Measurements from ENCODE around the gene NDST1. TPM values are rescaled to one million over a fixed set of nuclear protein-coding genes. Genes with fewer than 3 reads are reported as not detected.
"Not testable (repeated sequence)": the region's sequence is repeated elsewhere in the genome, so short reads cannot be mapped to it uniquely, and the experiment has no call there.

NDST1 gene
- total RNA-seq, 1 donor from 2014 or later = 73.7 TPM

DNA sequence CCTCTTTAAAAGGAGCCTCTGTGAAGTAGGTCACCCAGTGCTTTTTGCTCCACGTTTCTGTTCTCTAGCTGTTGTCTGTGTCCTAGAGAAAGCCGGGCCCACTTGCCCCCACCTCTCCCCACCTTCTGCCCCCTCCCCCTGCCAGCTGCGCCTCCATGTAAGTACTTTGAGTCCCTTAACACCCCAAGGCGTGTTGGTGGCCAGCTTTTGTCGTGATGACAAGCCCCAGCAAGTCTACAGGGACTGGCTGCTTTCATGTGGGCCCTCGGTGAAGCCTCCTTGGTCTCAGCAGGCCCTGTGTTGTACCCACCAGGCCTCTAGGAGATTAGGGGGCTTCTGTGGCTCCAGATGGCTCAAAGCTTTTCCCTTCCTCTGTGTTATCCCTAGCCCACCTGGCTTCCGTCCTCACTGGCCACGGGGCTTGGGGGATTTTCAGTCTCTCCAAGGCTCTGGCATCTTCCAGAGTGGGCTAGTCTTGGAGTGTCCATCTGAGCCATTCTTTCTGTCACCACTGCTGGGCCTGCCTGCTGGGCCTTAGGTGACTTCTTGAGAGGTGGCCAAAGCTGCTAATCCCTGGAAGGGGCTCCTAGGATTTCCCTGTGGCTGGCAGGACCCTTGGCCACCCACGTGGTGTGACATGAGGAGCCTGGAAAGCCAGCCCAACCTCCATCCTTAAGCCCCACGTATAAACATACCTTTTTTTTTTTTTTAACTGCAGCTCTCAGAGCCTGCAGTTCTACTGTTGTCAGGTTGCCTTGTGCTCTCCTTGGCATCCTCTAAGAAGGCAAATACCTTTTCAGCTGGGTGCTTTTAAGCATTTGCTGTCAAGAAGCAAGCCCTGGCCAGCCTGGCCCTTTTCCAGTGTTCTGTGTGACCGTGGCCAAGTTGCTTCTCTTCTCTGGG is 1.1 kb upstream of the NDST1 start:
- no peak for DNase-seq (ENCODE audit: low read depth)

DNA sequence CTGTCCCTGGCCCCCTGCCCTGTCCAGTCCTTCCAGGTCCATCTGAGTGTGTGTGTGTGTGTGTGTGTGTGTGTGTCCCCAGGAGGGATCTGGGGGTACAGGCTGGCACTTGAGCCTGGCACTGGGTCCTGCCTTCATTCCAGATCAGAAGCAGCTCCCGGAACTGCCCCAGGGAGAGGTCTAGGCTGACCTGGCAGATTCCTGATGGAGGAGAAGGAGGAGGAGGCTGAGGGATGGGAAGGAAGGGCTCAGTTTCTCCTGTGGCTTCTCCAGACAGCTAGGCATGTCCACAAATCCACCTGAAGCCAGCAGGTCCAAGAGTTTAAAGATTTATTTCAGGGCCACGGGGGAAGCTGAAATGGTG is 328 bp downstream of the NDST1 start:
- no peak for DNase-seq (ENCODE audit: low read depth)

DNA sequence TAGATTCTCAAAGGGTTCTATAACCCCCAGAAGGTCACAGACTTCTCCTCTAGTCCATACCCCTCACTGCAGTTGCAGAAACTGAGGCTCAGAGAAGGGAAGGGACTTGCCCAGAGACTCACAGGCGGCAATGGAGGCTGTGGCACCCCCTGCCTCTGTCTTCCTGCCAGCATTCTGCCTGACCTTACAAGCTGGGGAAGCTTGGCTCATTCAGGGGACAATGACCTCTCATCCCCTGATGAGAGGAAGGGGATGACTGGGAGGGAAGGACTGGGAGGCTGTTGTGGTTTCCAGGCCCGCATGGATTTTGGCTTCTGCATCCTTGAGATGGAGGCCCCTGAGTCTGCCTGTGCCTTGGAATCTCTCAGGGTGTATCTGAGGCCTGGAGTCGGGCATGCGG is 897 bp downstream of the NDST1 start:
- no peak for DNase-seq (ENCODE audit: low read depth)

DNA sequence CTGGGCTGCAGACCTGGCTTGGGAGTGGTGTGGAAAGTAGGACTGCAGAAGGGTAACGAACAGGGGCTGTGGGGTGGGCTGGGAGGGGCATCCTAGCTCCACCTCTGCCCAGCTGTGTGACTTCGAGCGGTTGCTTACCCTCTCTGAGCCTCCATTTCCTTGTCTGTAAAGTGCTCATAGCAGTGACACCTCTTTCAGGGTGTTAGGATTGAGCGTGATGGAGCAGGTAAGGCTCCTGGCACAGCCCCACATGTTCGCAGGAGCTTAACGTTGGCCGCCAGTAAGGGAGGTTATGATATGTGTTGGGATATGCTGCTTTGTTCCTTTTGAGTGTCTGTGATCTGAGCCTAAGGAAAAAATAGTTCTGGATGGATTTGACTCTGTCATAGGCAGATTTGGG is 2.1 kb downstream of the NDST1 start:
- DNase-seq (ENCODE audit: low read depth) = no peak

DNA sequence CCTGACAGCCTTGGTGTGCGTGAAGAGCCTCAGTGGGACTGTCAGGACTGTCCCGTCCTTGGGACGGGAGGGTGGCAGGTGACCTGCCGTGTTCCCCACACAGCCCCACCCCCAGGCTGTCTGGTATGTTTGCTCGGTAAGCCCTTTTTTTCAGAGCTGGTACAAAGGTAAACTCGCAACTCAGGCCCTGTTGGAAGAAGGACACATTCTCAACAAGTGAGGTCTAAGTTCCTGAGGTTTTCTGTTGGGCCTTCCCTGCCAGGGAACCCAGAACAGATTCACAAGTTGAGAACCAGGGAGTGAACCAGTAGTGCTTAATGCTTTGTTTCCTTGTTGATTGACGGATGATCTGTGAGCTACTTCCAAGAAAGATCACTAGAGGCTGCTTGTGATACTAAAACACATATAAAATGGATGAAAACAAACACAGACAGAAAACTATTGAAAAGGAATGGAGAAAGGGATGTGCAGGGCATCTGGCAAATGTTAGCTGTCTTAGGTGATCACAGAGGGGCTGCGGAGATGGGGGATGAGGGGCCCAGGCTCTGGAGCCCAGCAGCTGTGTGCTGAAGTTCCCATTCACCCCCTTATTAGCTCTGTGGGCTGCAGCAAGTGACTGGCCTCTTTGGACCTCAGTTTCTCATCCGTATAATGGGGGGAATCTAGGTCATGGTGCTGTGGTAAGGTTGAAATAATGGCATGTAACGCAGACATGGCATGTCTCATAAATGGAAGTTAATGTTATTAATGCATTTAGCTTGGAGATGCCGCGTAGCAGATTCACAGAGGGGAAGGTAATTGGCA is 2.7 kb downstream of the NDST1 start:
- DNase-seq (ENCODE audit: low read depth) = no peak

DNA sequence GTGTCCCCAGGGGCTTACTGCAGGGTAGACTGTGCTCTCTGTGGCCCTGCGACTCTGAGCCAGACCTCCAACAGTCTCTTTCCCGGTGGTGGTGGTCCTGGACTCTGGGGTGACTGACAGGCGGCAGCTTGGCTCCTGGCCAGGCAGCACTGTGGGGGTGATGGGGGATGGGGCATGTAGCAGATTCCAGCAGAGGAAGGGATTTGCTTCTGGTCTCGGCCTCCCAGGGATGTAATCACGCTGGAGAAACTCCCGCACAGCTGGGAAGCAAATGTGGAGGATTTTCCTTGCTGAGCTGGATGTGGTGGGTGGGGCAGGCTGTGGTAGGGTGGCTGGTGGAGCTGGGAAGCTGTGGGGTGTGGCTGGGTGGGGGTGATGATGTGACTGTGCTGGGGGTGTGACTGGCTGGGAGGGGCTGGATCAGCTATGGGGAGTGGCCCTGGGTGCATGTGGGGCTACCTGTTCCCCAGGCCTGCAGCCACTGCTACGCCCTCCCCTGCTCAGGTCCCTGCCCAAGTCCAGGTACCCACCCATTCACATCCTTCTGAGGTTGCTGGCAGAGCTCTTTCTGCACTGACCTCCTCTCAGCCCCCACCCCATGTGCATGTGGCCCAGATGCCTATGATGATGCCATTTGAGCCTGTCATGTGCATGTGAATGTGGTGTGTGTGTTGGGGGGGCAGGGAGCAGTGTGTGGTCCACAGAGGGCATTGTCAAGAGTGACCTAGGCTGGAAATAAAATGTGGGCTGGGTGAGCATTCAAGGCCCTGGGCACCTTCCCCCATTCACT is 3.8 kb downstream of the NDST1 start:
- DNase-seq (ENCODE audit: low read depth) = peak; percentile 89

DNA sequence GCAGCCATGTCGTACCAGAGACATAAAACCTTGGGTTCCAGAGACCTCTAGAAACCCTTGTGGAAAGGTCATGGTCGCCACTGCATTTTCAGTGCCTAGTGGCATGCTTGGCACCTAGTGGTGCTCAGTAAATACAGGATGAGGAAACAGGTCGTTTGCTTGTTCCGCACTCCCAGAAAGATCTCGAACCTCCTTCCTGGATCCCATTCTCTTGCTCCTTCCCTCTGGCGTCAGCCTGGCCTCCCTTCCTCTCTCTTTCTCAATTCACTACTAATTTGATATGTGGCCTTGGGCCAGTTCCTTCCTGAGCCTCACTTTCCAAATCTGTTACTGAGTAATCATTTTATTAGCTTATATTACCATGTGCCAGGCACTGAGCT is 4.4 kb downstream of the NDST1 start:
- no peak for DNase-seq (ENCODE audit: low read depth)

DNA sequence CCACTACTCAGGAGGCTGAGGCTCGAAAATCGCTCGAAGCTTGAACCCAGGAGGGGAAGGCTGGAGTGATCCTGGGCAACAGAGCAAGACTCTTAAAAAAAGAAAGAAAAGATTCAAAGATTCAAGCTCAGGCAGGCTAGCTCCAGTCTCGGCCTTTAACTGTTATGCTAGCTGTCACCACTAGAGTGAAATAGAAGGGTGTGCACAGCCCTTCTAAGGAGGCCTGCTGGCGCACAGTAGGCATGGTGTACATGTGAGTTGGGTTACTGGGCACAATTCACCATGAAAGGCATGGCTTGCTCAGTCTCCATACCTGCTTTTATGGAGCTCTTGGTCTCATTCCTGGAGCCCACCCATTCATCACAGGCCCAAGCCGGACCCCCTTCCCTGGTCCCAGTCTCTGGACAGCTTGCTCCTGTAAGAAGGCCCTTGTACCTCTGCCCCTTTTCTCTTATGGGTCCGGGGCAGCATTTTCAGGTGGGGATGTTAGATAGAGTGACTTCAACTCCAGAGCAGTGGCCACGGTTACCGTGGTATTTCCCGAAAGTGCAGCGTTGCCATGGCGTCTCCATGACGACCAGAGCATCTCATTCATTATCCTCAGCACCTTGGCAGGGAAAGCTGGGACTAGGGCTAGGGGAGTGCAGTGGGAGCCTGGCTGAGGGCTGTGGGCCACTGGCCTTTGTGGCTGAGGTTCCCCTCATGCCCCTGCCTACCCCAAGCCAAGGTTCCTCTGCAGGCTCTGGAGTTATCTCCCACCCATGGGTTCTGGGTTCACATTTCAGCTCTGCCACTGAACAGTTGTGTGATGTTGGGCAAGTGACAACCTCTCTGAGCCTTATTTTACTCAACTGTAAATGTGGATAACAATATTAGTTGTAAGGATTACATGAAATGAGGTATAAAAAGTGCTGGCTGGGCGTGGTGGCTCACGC is 5.7 kb downstream of the NDST1 start:
- DNase-seq (ENCODE audit: low read depth) = no peak

DNA sequence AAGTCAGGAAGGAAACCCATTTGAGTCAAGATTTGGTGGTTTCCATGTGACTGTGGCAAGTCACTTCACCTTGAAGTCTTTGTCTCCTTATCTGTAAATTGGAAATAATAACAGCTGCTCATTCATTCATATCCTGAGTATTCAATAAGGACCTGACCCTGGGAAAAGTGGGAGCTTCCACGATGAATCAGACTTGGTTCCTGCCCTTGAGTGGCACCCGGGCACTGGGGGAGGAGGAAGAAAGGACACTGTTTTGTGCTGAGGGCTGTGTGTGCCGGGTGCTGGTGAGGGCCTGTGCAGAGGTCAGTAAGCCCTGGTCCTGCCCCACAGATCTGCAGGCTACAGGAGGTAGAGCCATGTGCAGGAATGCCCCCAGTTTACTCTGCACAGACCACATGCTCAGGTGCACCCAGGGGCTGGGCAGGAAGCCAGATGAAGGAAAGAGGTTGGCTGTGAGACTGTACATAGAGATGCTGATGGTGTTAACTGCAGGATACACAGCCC is 6.8 kb downstream of the NDST1 start:
- peak; percentile 58 for DNase-seq (ENCODE audit: low read depth)

DNA sequence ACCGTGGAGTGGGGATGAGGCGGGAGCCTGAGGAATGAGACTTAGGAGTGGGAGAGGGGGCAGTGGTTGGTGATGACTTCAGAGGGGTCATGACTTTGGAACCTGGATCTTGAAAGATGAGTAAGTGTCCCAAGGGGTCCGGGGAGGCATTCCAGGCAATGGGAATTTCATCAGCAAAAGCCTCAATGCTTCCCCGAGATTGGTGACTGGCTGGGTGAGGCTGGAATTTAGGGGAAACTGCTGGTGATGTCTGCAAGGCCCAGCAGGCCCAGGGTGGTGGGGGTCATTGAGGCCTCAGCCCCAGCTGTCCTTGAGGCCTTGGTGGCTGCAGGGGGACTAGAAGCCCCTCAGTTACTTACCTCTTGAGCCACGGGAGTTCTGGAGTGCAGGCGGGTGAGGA is 7.5 kb downstream of the NDST1 start:
- DNase-seq (ENCODE audit: low read depth) = peak; percentile 58

DNA sequence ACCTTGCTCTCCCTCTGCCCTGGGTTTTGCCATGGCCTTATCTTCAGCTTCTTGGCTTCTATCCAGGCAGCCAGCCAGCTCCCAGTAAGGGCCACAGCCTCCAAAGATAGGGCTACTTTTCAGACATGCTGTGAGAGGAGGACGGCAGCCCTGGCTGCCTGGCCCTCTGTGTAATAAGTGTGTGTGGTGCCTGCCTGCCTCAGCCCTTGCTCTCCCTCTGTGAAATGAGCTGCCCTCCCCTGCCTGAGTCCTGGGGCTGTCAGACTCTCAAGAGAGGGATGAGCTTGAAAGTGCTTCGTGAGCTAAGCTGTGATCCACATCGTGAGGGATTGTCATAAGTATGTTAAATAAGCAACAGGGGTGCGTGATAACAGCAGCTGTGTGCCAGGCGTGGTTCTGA is 8.1 kb downstream of the NDST1 start:
- DNase-seq (ENCODE audit: low read depth) = peak; percentile 58

DNA sequence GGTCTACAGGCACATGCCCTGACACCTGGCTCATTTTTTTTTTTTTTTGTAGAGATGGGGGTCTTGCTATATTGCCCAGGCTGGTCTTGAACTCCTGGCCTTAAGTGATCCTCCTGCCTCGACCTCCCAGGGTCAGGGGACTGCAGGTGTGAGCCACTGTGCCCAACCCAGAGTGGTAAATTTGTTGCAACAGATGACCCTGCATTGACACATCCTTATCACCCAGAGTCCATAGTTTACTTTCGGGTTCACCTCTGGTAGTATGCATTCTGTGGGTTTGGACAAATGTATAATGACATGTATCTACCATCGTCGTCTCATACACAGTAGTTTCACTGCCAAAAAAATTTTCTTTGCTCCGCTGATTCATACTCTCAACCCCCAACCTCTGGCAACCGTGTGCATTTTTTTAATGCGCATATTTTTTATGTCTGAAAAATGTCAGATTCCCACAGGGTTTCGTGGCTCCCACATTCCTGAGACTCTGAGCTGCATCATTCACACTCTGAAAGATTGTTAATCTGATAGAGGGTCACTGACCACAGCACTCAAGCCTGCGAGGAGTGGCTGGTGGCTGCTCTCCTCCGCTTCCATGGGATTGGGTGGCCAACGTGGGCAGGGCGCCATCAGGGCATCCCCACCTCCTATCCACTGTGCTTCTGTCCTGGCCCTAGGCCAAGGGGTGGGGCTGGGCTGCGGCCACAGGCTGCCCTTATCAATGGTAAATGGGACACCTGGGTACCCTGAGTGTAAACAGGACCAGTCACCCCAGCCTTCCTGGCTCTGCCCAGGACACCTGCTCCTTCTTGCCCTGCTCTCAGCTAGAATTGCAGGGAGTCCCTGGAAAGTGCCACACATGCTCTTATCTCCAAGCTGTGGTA is 9.6 kb downstream of the NDST1 start:
- DNase-seq (ENCODE audit: low read depth) = peak; percentile 82

DNA sequence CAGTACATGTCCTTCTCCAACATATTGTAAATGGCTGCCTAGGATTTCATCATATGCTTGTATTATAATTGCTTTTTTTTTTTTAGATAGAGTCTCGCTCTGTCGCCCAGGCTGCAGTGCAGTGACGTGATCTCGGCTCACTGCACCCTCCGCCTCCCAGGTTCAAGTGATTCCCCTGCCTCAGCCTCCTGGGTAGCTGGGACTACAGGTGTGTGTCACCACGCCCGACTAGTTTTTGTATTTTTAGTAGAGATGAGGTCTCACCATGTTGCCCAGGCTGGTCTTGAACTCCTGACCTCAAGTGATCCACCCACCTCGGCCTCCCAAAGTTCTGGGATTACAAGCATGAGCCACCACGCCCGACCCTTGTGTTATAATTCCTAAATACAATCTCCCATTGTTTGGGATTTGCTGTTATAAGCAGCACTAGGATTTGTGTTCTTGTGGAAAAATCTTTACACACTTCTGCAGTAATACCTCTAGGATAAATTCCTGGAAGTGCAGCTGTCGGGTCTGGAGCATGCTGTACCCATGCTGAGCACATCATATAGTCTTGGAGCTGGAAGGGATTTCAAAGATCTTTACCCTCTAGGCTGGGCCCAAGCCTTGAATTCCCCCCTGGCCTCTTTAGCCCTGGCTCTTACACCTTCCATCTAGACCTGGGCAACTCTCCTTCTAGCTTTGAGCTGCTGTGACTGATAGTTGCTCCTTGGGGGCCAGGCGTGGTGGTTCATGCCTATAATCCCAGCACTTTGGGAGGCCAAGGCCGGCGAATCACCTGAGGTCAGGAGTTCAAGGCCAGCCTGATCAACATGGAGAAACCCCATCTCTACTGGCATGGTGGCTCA is 11.0 kb downstream of the NDST1 start:
- DNase-seq (ENCODE audit: low read depth) = not testable (repeated sequence)

DNA sequence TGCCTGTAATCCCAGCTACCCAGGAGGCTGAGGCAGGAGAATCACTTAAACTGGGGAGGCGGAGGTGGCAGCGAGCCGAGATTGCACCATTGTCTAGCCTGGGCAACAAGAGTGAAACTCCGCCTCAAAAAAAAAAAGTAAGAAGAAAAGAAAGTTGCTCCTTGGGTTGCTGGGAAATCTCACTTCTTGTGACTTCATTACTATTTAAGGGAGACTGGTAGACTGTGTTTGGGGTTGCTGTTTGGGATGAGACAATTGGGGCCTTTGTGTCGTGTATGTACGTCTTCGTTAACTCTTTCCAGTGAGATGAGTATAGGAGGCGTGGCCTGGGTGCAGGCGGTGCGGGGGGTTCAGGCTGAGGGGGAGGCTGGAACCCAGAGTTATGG is 11.6 kb downstream of the NDST1 start:
- no peak for DNase-seq (ENCODE audit: low read depth)

DNA sequence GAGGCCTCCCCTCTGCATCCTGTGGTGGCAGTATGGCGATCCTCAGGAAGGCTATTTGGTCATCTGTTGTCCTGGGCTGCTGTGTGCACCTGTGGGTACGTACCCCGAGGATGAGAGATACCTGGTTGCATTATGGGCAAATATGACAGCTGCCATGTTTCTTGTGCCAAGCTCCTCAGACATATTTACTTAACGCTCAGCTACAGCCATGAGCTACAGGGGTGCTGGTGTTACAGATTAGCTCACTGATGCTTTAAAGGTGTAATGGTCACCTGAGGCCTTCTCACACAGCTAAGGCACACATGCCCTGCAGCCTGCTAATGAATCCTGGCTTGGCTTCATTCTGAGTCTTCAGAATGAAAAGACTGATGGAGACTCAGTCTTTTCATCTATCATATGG is 12.0 kb downstream of the NDST1 start:
- DNase-seq (ENCODE audit: low read depth) = no peak

DNA sequence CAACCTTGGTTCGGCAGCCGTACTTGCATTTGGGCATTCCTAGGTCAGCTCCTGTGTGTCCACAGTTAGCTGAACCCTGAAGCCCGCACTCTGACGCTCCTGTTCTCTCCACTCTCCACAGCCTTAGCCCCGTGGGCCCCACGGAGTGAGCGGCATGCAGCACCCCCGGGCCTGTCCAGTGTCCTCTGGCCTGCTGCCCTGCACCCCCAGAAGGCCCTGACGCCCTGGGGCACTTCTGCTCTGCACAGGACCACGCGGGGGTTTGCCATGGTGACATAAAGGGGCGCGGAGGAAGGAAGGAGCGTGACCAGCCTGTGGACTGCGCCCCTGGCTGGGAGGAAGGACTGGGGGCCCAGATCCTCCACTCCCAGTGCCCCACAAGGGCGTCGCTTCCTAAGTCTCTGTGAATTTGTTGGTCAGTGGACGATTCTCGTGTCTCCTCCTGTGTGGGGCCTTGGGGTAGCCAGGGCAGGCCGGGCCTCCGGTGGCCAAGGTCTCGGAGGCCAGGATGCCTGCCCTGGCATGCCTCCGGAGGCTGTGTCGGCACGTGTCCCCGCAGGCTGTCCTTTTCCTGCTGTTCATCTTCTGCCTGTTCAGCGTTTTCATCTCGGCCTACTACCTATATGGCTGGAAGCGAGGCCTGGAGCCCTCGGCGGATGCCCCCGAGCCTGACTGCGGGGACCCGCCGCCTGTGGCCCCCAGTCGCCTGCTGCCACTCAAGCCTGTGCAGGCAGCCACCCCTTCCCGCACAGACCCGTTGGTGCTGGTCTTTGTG is 13.0 kb downstream of the NDST1 start:
- no peak for DNase-seq (ENCODE audit: low read depth)

DNA sequence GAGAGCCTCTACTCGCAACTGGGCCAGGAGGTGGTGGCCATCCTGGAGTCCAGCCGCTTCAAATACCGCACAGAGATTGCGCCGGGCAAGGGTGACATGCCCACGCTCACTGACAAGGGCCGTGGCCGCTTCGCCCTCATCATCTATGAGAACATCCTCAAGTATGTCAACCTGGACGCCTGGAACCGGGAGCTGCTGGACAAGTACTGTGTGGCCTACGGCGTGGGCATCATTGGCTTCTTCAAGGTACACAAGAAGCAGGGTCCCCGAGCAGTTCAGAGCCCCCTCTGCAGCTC is 13.5 kb downstream of the NDST1 start:
- no peak for DNase-seq (ENCODE audit: low read depth)

DNA sequence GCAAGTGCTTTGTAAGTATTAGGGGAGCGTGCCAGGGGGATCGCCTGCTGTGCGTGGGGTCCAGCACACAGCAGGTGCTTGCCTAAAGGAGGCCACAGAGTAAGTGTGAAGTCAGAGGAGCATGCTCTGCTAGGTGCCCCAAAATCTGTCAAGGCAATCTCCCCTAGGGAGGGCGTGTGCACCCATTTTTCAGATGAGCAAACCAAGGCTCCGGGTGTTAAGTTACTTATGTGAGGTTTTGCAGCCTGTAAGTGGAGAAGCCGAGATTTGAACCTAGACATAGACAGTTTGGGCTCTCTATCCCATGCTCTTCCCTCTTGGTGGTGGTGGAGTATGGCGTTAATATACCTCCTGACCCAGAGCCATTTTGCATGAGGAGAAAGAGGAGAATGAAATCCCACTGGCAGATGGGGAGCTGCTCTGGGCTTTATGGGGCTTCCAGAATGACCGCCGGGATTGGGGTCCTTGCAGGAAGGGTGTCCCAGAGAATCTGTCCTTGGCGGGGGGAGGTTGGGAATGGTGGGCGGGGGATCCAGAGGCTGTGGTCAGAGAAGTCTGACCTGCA is 14.1 kb downstream of the NDST1 start:
- DNase-seq (ENCODE audit: low read depth) = no peak
